ENCODE data around the gene CCDC70.

CCDC70 gene

GRCh38 chr13:51848674-51849073 is 13.1 kb upstream of the CCDC70 start:
- H3K36me3 ChIP-seq (ENCODE audit: control insufficient read depth, insufficient read depth, low read length): no peaks in the 10 kb centered on the region
- H3K9me3 ChIP-seq (ENCODE audit: control insufficient read depth, low read length): no peaks in the 10 kb centered on the region
- no peaks in the 10 kb centered on the region for H3K27me3 ChIP-seq (ENCODE audit: control insufficient read depth, insufficient read depth, low read length)
- H3K4me3 ChIP-seq (ENCODE audit: low read length): no peak overlapping the region
- H3K4me1 ChIP-seq (ENCODE audit: control insufficient read depth, insufficient read depth, low read length): peaks cover 5% of the 10 kb centered on the region
- no peak overlapping the region for H3K9ac ChIP-seq (ENCODE audit: low read length)

GRCh38 chr13:51849145-51850101 is 12.3 kb upstream of the CCDC70 start:
- peaks cover 5% of the 10 kb centered on the region for H3K4me1 ChIP-seq (ENCODE audit: control insufficient read depth, insufficient read depth, low read length)
- no peaks in the 10 kb centered on the region for H3K9me3 ChIP-seq (ENCODE audit: control insufficient read depth, low read length)
- no peak overlapping the region for H3K4me3 ChIP-seq (ENCODE audit: low read length)
- H3K9ac ChIP-seq (ENCODE audit: low read length): no peak overlapping the region
- no peaks in the 10 kb centered on the region for H3K36me3 ChIP-seq (ENCODE audit: control insufficient read depth, insufficient read depth, low read length)
- peaks cover 4% of the 10 kb centered on the region for H3K27me3 ChIP-seq (ENCODE audit: control insufficient read depth, insufficient read depth, low read length)

GRCh38 chr13:51856027-51856736 is 5.6 kb upstream of the CCDC70 start:
- Histone ChIP-seq H3K36me3 (ENCODE audit: control insufficient read depth, insufficient read depth, low read length) (no peaks in the 10 kb centered on the region), H3K27me3 (ENCODE audit: control insufficient read depth, insufficient read depth, low read length) (peaks cover 8% of the 10 kb centered on the region), H3K4me1 (ENCODE audit: control insufficient read depth, insufficient read depth, low read length) (no peaks in the 10 kb centered on the region), H3K9ac (ENCODE audit: low read length) (no peak overlapping the region), H3K4me3 (ENCODE audit: low read length) (no peak overlapping the region), H3K9me3 (ENCODE audit: control insufficient read depth, low read length) (no peaks in the 10 kb centered on the region)

GRCh38 chr13:51856998-51857397 is 4.8 kb upstream of the CCDC70 start:
- no peaks in the 10 kb centered on the region for H3K9me3 ChIP-seq (ENCODE audit: control insufficient read depth, low read length)
- no peak overlapping the region for H3K4me3 ChIP-seq (ENCODE audit: low read length)
- H3K27me3 ChIP-seq (ENCODE audit: control insufficient read depth, insufficient read depth, low read length): peaks cover 8% of the 10 kb centered on the region
- H3K4me1 ChIP-seq (ENCODE audit: control insufficient read depth, insufficient read depth, low read length): no peaks in the 10 kb centered on the region
- no peaks in the 10 kb centered on the region for H3K36me3 ChIP-seq (ENCODE audit: control insufficient read depth, insufficient read depth, low read length)
- H3K9ac ChIP-seq (ENCODE audit: low read length): no peak overlapping the region

GRCh38 chr13:51858433-51859247 is 3.1 kb upstream of the CCDC70 start:
- Histone ChIP-seq H3K27me3 (ENCODE audit: control insufficient read depth, insufficient read depth, low read length) (peaks cover 11% of the 10 kb centered on the region), H3K4me3 (ENCODE audit: low read length) (no peak overlapping the region), H3K9me3 (ENCODE audit: control insufficient read depth, low read length) (no peaks in the 10 kb centered on the region), H3K9ac (ENCODE audit: low read length) (no peak overlapping the region), H3K36me3 (ENCODE audit: control insufficient read depth, insufficient read depth, low read length) (no peaks in the 10 kb centered on the region), H3K4me1 (ENCODE audit: control insufficient read depth, insufficient read depth, low read length) (no peaks in the 10 kb centered on the region)

GRCh38 chr13:51862957-51863356 is 1.2 kb downstream of the CCDC70 start:
- Histone ChIP-seq H3K4me1 (ENCODE audit: control insufficient read depth, insufficient read depth, low read length) (no peaks in the 10 kb centered on the region), H3K9me3 (ENCODE audit: control insufficient read depth, low read length) (no peaks in the 10 kb centered on the region), H3K27me3 (ENCODE audit: control insufficient read depth, insufficient read depth, low read length) (peaks cover 7% of the 10 kb centered on the region)

GRCh38 chr13:51865838-51866237 is 4.1 kb downstream of the CCDC70 start:
- no peaks in the 10 kb centered on the region for H3K36me3 ChIP-seq (ENCODE audit: control insufficient read depth, insufficient read depth, low read length)
- H3K27me3 ChIP-seq (ENCODE audit: control insufficient read depth, insufficient read depth, low read length): peaks cover 3% of the 10 kb centered on the region
- no peak overlapping the region for H3K4me3 ChIP-seq (ENCODE audit: low read length)

More at GRCh38 chr13:51862957-51863356, 1.2 kb downstream of the CCDC70 start:
- Histone ChIP-seq H3K4me3 (ENCODE audit: low read length) (no peak overlapping the region), H3K9ac (ENCODE audit: low read length) (no peak overlapping the region), H3K36me3 (ENCODE audit: control insufficient read depth, insufficient read depth, low read length) (no peaks in the 10 kb centered on the region)

GRCh38 chr13:51867062-51867461 is 5.3 kb downstream of the CCDC70 start:
- Histone ChIP-seq H3K4me3 (ENCODE audit: low read length) (no peak overlapping the region), H3K36me3 (ENCODE audit: control insufficient read depth, insufficient read depth, low read length) (no peaks in the 10 kb centered on the region), H3K9me3 (ENCODE audit: control insufficient read depth, low read length) (no peaks in the 10 kb centered on the region), H3K27me3 (ENCODE audit: control insufficient read depth, insufficient read depth, low read length) (peaks cover 3% of the 10 kb centered on the region), H3K4me1 (ENCODE audit: control insufficient read depth, insufficient read depth, low read length) (no peaks in the 10 kb centered on the region), H3K9ac (ENCODE audit: low read length) (no peak overlapping the region)

More at GRCh38 chr13:51865838-51866237, 4.1 kb downstream of the CCDC70 start:
- no peak overlapping the region for H3K9ac ChIP-seq (ENCODE audit: low read length)
- no peaks in the 10 kb centered on the region for H3K4me1 ChIP-seq (ENCODE audit: control insufficient read depth, insufficient read depth, low read length)
- H3K9me3 ChIP-seq (ENCODE audit: control insufficient read depth, low read length): no peaks in the 10 kb centered on the region

- Histone ChIP-seq H3K9me3 (ENCODE audit: control insufficient read depth, low read length) (no peaks in the 10 kb centered on the region), H3K36me3 (ENCODE audit: control insufficient read depth, insufficient read depth, low read length) (no peaks in the 10 kb centered on the region), H3K27me3 (ENCODE audit: control insufficient read depth, insufficient read depth, low read length) (no peaks in the 10 kb centered on the region), H3K9ac (ENCODE audit: low read length) (no peak overlapping the region), H3K4me3 (ENCODE audit: low read length) (no peak overlapping the region), H3K4me1 (ENCODE audit: control insufficient read depth, insufficient read depth, low read length) (no peaks in the 10 kb centered on the region)
These were observed 8.1 kb downstream of the CCDC70 start for GRCh38 chr13:51869916-51870315.

GRCh38 chr13:51870616-51871015 is 8.8 kb downstream of the CCDC70 start:
- H3K9ac ChIP-seq (ENCODE audit: low read length): no peak overlapping the region
- no peaks in the 10 kb centered on the region for H3K9me3 ChIP-seq (ENCODE audit: control insufficient read depth, low read length)
- no peaks in the 10 kb centered on the region for H3K27me3 ChIP-seq (ENCODE audit: control insufficient read depth, insufficient read depth, low read length)
- no peaks in the 10 kb centered on the region for H3K4me1 ChIP-seq (ENCODE audit: control insufficient read depth, insufficient read depth, low read length)
- no peak overlapping the region for H3K4me3 ChIP-seq (ENCODE audit: low read length)
- H3K36me3 ChIP-seq (ENCODE audit: control insufficient read depth, insufficient read depth, low read length): no peaks in the 10 kb centered on the region

- Histone ChIP-seq H3K9ac (ENCODE audit: low read length) (no peak overlapping the region), H3K4me1 (ENCODE audit: control insufficient read depth, insufficient read depth, low read length) (no peaks in the 10 kb centered on the region), H3K27me3 (ENCODE audit: control insufficient read depth, insufficient read depth, low read length) (no peaks in the 10 kb centered on the region), H3K9me3 (ENCODE audit: control insufficient read depth, low read length) (no peaks in the 10 kb centered on the region), H3K4me3 (ENCODE audit: low read length) (no peak overlapping the region), H3K36me3 (ENCODE audit: control insufficient read depth, insufficient read depth, low read length) (no peaks in the 10 kb centered on the region)
These were observed 11.5 kb downstream of the CCDC70 start for GRCh38 chr13:51873117-51873798.
